H1 (cell line): ENCODE measurements around the gene MXD1. TPM values are rescaled to one million over a fixed set of nuclear protein-coding genes. Genes with fewer than 3 reads are reported as not detected.

Experiments used
- CEBPB ChIP-seq: IDR thresholded peaks from 2 replicates; pipeline ENCODE4 v1.6.1; 2012; ENCODE audit warnings: low read depth, low read length
- CTBP2 ChIP-seq: IDR thresholded peaks from 2 replicates; pipeline ENCODE4 v1.7.0; 2011; ENCODE audit warnings: borderline replicate concordance, mild to moderate bottlenecking, moderate library complexity, mixed read lengths, low read length; ENCODE audit not compliant: insufficient read depth, insufficient read length
- CTCF ChIP-seq, 3 experiments: IDR thresholded peaks; 1 replicate in 2 of 3; 2 replicates in 1 of 3; pipeline versions ENCODE4 v1.5.1 to v1.6.1; 2011; ENCODE audit warnings: low read length in 3 of 3, mild to moderate bottlenecking in 3 of 3, inconsistent platforms in 2 of 3, low read depth in 1 of 3, moderate library complexity in 1 of 3; ENCODE audit not compliant: insufficient read depth in 1 of 3; ENCODE audit errors: control extremely low read depth in 1 of 3
- E2F6 ChIP-seq: IDR thresholded peaks from 2 replicates; pipeline ENCODE4 v1.6.1; 2012; ENCODE audit warnings: inconsistent platforms
- GABPA ChIP-seq: IDR thresholded peaks from 2 replicates; pipeline ENCODE4 v1.6.1; 2011; ENCODE audit warnings: mild to moderate bottlenecking, low read length, moderate library complexity, borderline replicate concordance; ENCODE audit not compliant: insufficient read depth
- GTF2F1 ChIP-seq: IDR thresholded peaks from 2 replicates; pipeline ENCODE4 v1.6.1; 2012; ENCODE audit warnings: low read depth, low read length, improper control_type of control experiment, borderline replicate concordance
- HDAC6 ChIP-seq: IDR thresholded peaks from one replicate; pipeline ENCODE4 v1.7.1; 2012; ENCODE audit warnings: low read depth, mild to moderate bottlenecking, inconsistent platforms, low read length, moderate library complexity
- KDM5A ChIP-seq: fragments of 200-600 bp; IDR thresholded peaks from 2 replicates; pipeline ENCODE4 v1.7.1; 2012; ENCODE audit warnings: mild to moderate bottlenecking, low read length, inconsistent platforms, mixed read lengths
- PHF8 ChIP-seq: fragments of 200-600 bp; sonication (generic); conservative IDR thresholded peaks from 2 replicates; pipeline ENCODE4 v1.7.1; 2012; ENCODE audit warnings: low read depth, mild to moderate bottlenecking, inconsistent platforms, low read length, moderate library complexity
- POU5F1 ChIP-seq: IDR thresholded peaks from 2 replicates; pipeline ENCODE4 v1.6.1; 2011; ENCODE audit warnings: low read depth, mild to moderate bottlenecking, low read length, moderate library complexity
- RAD21 ChIP-seq, 2 experiments: IDR thresholded peaks in 1 of 2; conservative IDR thresholded peaks in 1 of 2; 2 replicates each; pipeline ENCODE4 v1.6.1; 2011; ENCODE audit warnings: low read depth in 2 of 2, low read length in 2 of 2, improper control_type of control experiment in 1 of 2, inconsistent platforms in 1 of 2, mild to moderate bottlenecking in 1 of 2, moderate library complexity in 1 of 2
- RFX5 ChIP-seq: IDR thresholded peaks from 2 replicates; pipeline ENCODE4 v1.6.1; 2011; ENCODE audit warnings: low read depth, low read length, improper control_type of control experiment, borderline replicate concordance
- RXRA ChIP-seq: IDR thresholded peaks from 2 replicates; pipeline ENCODE4 v1.6.1; 2011; ENCODE audit warnings: low read depth, mild to moderate bottlenecking, low read length, moderate library complexity; ENCODE audit not compliant: insufficient read depth
- SIN3A ChIP-seq, 2 experiments: IDR thresholded peaks in 1 of 2; conservative IDR thresholded peaks in 1 of 2; 2 replicates each; pipeline ENCODE4 v1.6.1; 2011 to 2012; ENCODE audit warnings: low read length in 2 of 2, improper control_type of control experiment in 1 of 2, low read depth in 1 of 2, mild to moderate bottlenecking in 1 of 2
- SIX5 ChIP-seq: IDR thresholded peaks from 2 replicates; pipeline ENCODE4 v1.6.1; 2011; ENCODE audit warnings: mild to moderate bottlenecking, low read depth, low read length
- SP1 ChIP-seq: IDR thresholded peaks from 2 replicates; pipeline ENCODE4 v1.6.1; 2011; ENCODE audit warnings: low read depth, low read length
- SUZ12 ChIP-seq: fragments of 200-600 bp; sonication (generic); IDR thresholded peaks from 2 replicates; pipeline ENCODE4 v1.6.1; 2012; ENCODE audit warnings: mild to moderate bottlenecking, inconsistent platforms, low read length, moderate library complexity, mixed read lengths
- TEAD4 ChIP-seq: IDR thresholded peaks from 2 replicates; pipeline ENCODE4 v1.6.1; 2012; ENCODE audit warnings: low read depth, low read length, inconsistent platforms, mixed read lengths
- YY1 ChIP-seq: IDR thresholded peaks from 2 replicates; pipeline ENCODE4 v1.6.1; 2011; ENCODE audit warnings: low read depth, mild to moderate bottlenecking, low read length
- polyA plus RNA-seq, 7 experiments: library from polyadenylated mRNA; depleted of rRNA in 3 of 7; stranded (reverse) in 5 of 7; unstranded in 2 of 7; fragments of >200 nt in 5 of 7; fragments of 200-250 nt in 2 of 7; gene quantifications; 1 replicate in 5 of 7; 2 replicates in 1 of 7; 4 replicates in 1 of 7; pipeline versions ENCODE4 v1.2.1 to v1.2.3, GENCODE V29; 2011 to 2013; ENCODE audit warnings: missing spikeins in 2 of 7, mixed read lengths in 2 of 7
- total RNA-seq: library from RNA; stranded (reverse); fragmentation: NEBNext Ultra II Directional; extraction: Animal tissue kit (Norgen Biotek cat#: 25700); gene quantifications from 2 replicates; pipeline ENCODE4 v1.2.1, GENCODE V29; 2021

Gene MXD1
- total and polyA plus RNA-seq, 2 of the 8 experiments (the other 6 are each of a cell fraction or from before 2014, with no cell fraction given): 1.6 to 2.6 TPM

- 0 out of 2 replicates have a peak, but pooled peaks have one; percentile 48 for TF ChIP-seq GTF2F1
- no peak for TF ChIP-seq HDAC6
- TF ChIP-seq CTBP2: no peak
- no peak for TF ChIP-seq SIX5
- peak in 2 of 3 experiments; percentile 24 to 31; a peak in 2 of 4 replicates for TF ChIP-seq CTCF (IDR thresholded peaks at IDR 0.05; ENCODE audit: control extremely low read depth in 1 of 3, insufficient read depth in 1 of 3, low read depth in 1 of 3, low read length in 3 of 3)
- peak; percentile 78 for TF ChIP-seq PHF8
- TF ChIP-seq CEBPB: peak; percentile 44; the same call in 1 of the 2 replicates
- 0 out of 2 replicates have a peak, but pooled peaks have one; percentile 54 for TF ChIP-seq GABPA
- TF ChIP-seq RXRA: no peak
- peak; percentile 67; the same call in 1 of the 2 replicates for TF ChIP-seq YY1
- no peak for TF ChIP-seq KDM5A
- TF ChIP-seq TEAD4: no peak
- peak; percentile 94 for TF ChIP-seq RFX5
- no peak for TF ChIP-seq SUZ12
- TF ChIP-seq RAD21 (IDR thresholded peaks at IDR 0.05 in 1 of 2, conservative IDR thresholded peaks at IDR 0.05 in 1 of 2; ENCODE audit: low read depth in 2 of 2, low read length in 2 of 2): peak; percentile 22 to 49; a peak in 3 of 4 replicates
- TF ChIP-seq SP1: peak; percentile 94
- no peak for TF ChIP-seq POU5F1
- peak; percentile 62 to 90; a peak in 1 of 4 replicates for TF ChIP-seq SIN3A (conservative IDR thresholded peaks at IDR 0.05 in 1 of 2, IDR thresholded peaks at IDR 0.05 in 1 of 2; ENCODE audit: low read depth in 1 of 2, low read length in 2 of 2)
- peak; percentile 79 for TF ChIP-seq E2F6
Measured at GRCh38 chr2:69914164-69914949, 552 bp upstream of the MXD1 start (continued).
